ENCODE results near the gene UBQLN4. TPM values are rescaled to one million over a fixed set of nuclear protein-coding genes. Genes with fewer than 3 reads are reported as not detected.

The UBQLN4 gene
- total and polyA plus RNA-seq, 9 of the 15 experiments (the other 6 are each of a cell fraction or from before 2014, with no cell fraction given), result 13.5 to 65.5 (median 37.0) TPM

DNA sequence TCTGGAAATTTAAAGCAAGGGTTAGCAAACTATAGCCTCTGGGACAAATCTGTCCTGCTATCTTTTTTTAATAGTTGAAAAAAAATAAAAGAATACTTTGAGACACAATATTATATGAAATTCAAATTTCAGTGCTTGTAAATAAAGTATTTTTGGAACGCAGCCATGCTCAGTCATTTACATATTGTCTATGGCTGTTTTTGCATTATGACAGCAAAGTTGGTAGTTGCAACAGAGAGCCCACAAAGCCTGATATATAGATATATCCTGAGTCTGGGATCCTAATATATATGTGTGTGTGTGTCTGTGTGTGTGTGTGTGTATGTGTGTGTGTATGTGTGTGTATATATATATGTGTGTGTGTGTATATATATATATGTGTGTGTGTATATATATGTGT, 53.6 kb downstream of the UBQLN4 start:
- Histone ChIP-seq H2AFZ (ENCODE audit: low read depth, low read length) (no peak overlapping the region), H3K4me1 (replicated peaks in 1 of 2; ENCODE audit: control insufficient read depth in 2 of 2, insufficient read depth in 2 of 2, low read length in 2 of 2) (peaks cover 22 to 34% of the 10 kb centered on the region in 2 experiments; a peak in 4 of 5 replicates), H3K27me3 (ENCODE audit: control insufficient read depth in 2 of 2, insufficient read depth in 2 of 2, low read length in 2 of 2) (no peaks in the 10 kb centered on the region), H3K79me2 (ENCODE audit: control insufficient read depth, insufficient read depth, low read length) (no peaks in the 10 kb centered on the region), H3K9ac (ENCODE audit: insufficient read depth in 1 of 2, low read depth in 2 of 2, low read length in 2 of 2) (no peak overlapping the region), H3K27ac (ENCODE audit: extremely low read depth, low read depth, low read length) (no peak overlapping the region), H3K9me1 (ENCODE audit: control insufficient read depth, insufficient read depth, low read length) (no peaks in the 10 kb centered on the region), H3K36me3 (ENCODE audit: control insufficient read depth, insufficient read depth, low read length) (no peaks in the 10 kb centered on the region), H3K9me3 (replicated peaks; ENCODE audit: control insufficient read depth, insufficient read depth, low read depth, low read length) (no peaks in the 10 kb centered on the region), H3K4me2 (ENCODE audit: insufficient read depth, low read length) (no peak overlapping the region), H3K4me3 (no peak overlapping the region), H4K20me1 (replicated peaks; ENCODE audit: control insufficient read depth, insufficient read depth, low read length) (no peaks in the 10 kb centered on the region)
- ATAC-seq, result no peak
- ChIA-PET POLR2A (no interaction called here), CTCF (ENCODE audit: low intra/inter-chr PET ratio) (no interaction called here)
- 30% methylated on average over 1 of the region's 1 CpG for WGBS (ENCODE audit: insufficient coverage, low coverage, missing lambda C conversion rate)
- no peak for FAIRE-seq
- in situ Hi-C loops (cut with MboI) (no loop called here), intact Hi-C loops (cut with micrococcal nuclease) (loop anchor here (5.0 kb wide), 1 partner anchor 67 kb away; no protein-coding TSS in a partner anchor)
- BruUV-seq (replicated peaks), result no TSS peak
- DNase-seq (ENCODE audit: extremely low read depth in 1 of 4, low spot score in 3 of 4), result no peak
- TF ChIP-seq SAFB2 (IDR thresholded peaks at IDR 0.05; ENCODE audit: borderline replicate concordance, low read depth, low read length, severe bottlenecking) (no peak), EGR1 (conservative IDR thresholded peaks at IDR 0.05) (no peak), ZFP1 (CRISPR knock-in tag; IDR thresholded peaks at IDR 0.05) (no peak), POLR3A (IDR thresholded peaks at IDR 0.05; ENCODE audit: borderline replicate concordance, extremely low read depth, insufficient read depth, insufficient read length) (no peak), CBX1 (IDR thresholded peaks at IDR 0.05; ENCODE audit: low read depth) (no peak), ZBTB40 (IDR thresholded peaks at IDR 0.05) (no peak), ZBTB40 (CRISPR knock-in tag; IDR thresholded peaks at IDR 0.05) (no peak), RBM22 (IDR thresholded peaks at IDR 0.05; ENCODE audit: low read depth, low read length, poor library complexity, severe bottlenecking) (no peak), DIDO1 (tag; IDR thresholded peaks at IDR 0.05; ENCODE audit: low read depth) (no peak)
- TF ChIP-seq, protein P1, sequence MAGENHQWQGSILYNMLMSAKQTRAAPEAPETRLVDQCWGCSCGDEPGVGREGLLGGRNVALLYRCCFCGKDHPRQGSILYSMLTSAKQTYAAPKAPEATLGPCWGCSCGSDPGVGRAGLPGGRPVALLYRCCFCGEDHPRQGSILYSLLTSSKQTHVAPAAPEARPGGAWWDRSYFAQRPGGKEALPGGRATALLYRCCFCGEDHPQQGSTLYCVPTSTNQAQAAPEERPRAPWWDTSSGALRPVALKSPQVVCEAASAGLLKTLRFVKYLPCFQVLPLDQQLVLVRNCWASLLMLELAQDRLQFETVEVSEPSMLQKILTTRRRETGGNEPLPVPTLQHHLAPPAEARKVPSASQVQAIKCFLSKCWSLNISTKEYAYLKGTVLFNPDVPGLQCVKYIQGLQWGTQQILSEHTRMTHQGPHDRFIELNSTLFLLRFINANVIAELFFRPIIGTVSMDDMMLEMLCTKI (IDR thresholded peaks at IDR 0.05; ENCODE audit: partially characterized antibody), result no peak
